MM.1S (cell line): ENCODE data around the gene ZNF598.

Experiments
- DNase-seq: peaks from one replicate; pipeline ENCODE4 v3.0.0-alpha.2; 2015
- H2AFZ ChIP-seq: fragments of 300-600 bp; sonication (generic); 2 replicates; pipeline ENCODE4 v1.6.0; 2016; ENCODE audit warnings: antibody characterized with exemption, low read length
- H3F3A ChIP-seq: fragments of 300-600 bp; sonication (generic); 2 replicates; pipeline ENCODE4 v1.6.1; 2016; ENCODE audit warnings: mild to moderate bottlenecking, antibody characterized with exemption, low read length, moderate library complexity, mixed read lengths; ENCODE audit not compliant: insufficient read depth
- H3K27ac ChIP-seq: fragments of 300-600 bp; sonication (generic); 2 replicates; pipeline ENCODE4 v1.5.1; 2016; ENCODE audit warnings: mild to moderate bottlenecking, low read length
- H3K27me3 ChIP-seq: fragments of 300-600 bp; sonication (generic); replicated peaks from 2 replicates; pipeline ENCODE4 v1.6.0; 2016; ENCODE audit warnings: low read length; ENCODE audit not compliant: insufficient read depth
- H3K36me3 ChIP-seq: fragments of 300-600 bp; sonication (generic); replicated peaks from 2 replicates; pipeline ENCODE4 v1.6.1; 2016; ENCODE audit warnings: mild to moderate bottlenecking, low read length, mixed read lengths; ENCODE audit not compliant: insufficient read depth
- H3K4me1 ChIP-seq: fragments of 300-600 bp; sonication (generic); 2 replicates; pipeline ENCODE4 v1.6.1; 2016; ENCODE audit warnings: low read length, mixed read lengths
- H3K4me2 ChIP-seq: fragments of 300-600 bp; sonication (generic); 2 replicates; pipeline ENCODE4 v1.6.0; 2016; ENCODE audit warnings: low read depth, low read length
- H3K4me3 ChIP-seq: fragments of 300-600 bp; sonication (generic); 2 replicates; pipeline ENCODE4 v1.5.1; 2016; ENCODE audit warnings: low read length, mixed read lengths
- H3K79me2 ChIP-seq: fragments of 300-600 bp; sonication (generic); 2 replicates; pipeline ENCODE4 v1.6.1; 2016; ENCODE audit warnings: mixed run types, low read length, mixed read lengths
- H3K9ac ChIP-seq: fragments of 300-600 bp; sonication (generic); 2 replicates; pipeline ENCODE4 v1.6.1; 2016; ENCODE audit warnings: low read length, mixed read lengths
- H3K9me2 ChIP-seq: fragments of 300-600 bp; sonication (generic); replicated peaks from 2 replicates; pipeline ENCODE4 v1.6.1; 2016; ENCODE audit warnings: mild to moderate bottlenecking, low read length, mixed read lengths; ENCODE audit not compliant: insufficient read depth
- H3K9me3 ChIP-seq: fragments of 300-600 bp; sonication (generic); replicated peaks from 2 replicates; pipeline ENCODE4 v1.6.1; 2016; ENCODE audit warnings: mild to moderate bottlenecking, low read length, mixed read lengths; ENCODE audit not compliant: insufficient read depth
- H4K20me1 ChIP-seq: fragments of 300-600 bp; sonication (generic); 2 replicates; pipeline ENCODE4 v1.6.1; 2016; ENCODE audit warnings: mild to moderate bottlenecking, low read length, moderate library complexity, mixed read lengths; ENCODE audit not compliant: insufficient read depth
- CTCF ChIP-seq: fragments of 300-600 bp; sonication (generic); IDR thresholded peaks from 2 replicates; pipeline ENCODE4 v1.5.1; 2016; ENCODE audit warnings: antibody characterized with exemption, low read length, mixed read lengths
- EZH2 ChIP-seq: fragments of 300-600 bp; sonication (generic); optimal IDR thresholded peaks from 2 replicates; pipeline ENCODE3; 2017; ENCODE audit warnings: low read depth, mild to moderate bottlenecking, antibody characterized with exemption, low read length, mixed read lengths
- EZH2phosphoT487 ChIP-seq: fragments of 300-600 bp; sonication (generic); IDR thresholded peaks from 2 replicates; pipeline ENCODE4 v1.6.1; 2018; ENCODE audit warnings: antibody characterized with exemption, low read length

ZNF598 gene

GRCh38 chr16:2048116-2048543, 38.5 kb upstream of the ZNF598 start:
- Histone ChIP-seq H3K4me2 (peak overlapping the region; percentile 93), H3K4me1 (peaks cover 4% of the 10 kb centered on the region), H3K9me3 (no peaks in the 10 kb centered on the region), H3K27me3 (no peaks in the 10 kb centered on the region), H3K4me3 (peak overlapping the region; percentile 89), H3K79me2 (peaks cover 25% of the 10 kb centered on the region), H3F3A (no peaks in the 10 kb centered on the region), H2AFZ (peak overlapping the region; percentile 91), H3K9ac (peak overlapping the region; percentile 65; the same call in 1 of the 2 replicates), H3K27ac (no peak overlapping the region), H3K36me3 (no peaks in the 10 kb centered on the region), H3K9me2 (no peaks in the 10 kb centered on the region), H4K20me1 (no peaks in the 10 kb centered on the region)
- DNase-seq, result peak; percentile 21
- TF ChIP-seq EZH2, result no peak
- no peak for TF ChIP-seq EZH2phosphoT487
- no peak for TF ChIP-seq CTCF

- H4K20me1 ChIP-seq, result no peaks in the 10 kb centered on the region
- no peak within 1 kb of the TSS for H3K27ac ChIP-seq
- no peaks in the 10 kb centered on the region for H3K27me3 ChIP-seq
- H3K4me2 ChIP-seq, result peak within 1 kb of the TSS; percentile 93
- H3K9me2 ChIP-seq, result no peaks in the 10 kb centered on the region
- no peaks in the 10 kb centered on the region for H3K36me3 ChIP-seq
- peaks cover 4% of the 10 kb centered on the region for H3K4me1 ChIP-seq
- H2AFZ ChIP-seq, result peak within 1 kb of the TSS; percentile 91
- H3K79me2 ChIP-seq, result peaks cover 25% of the 10 kb centered on the region
- TF ChIP-seq EZH2phosphoT487 (no peak), CTCF (no peak; the same call in 1 of the 2 replicates), EZH2 (no peak)
- H3K9me3 ChIP-seq, result no peaks in the 10 kb centered on the region
- peak within 1 kb of the TSS; percentile 89 for H3K4me3 ChIP-seq
- H3K9ac ChIP-seq, result peak within 1 kb of the TSS; percentile 65; the same call in 1 of the 2 replicates
- DNase-seq, result peak; percentile 97
- no peaks in the 10 kb centered on the region for H3F3A ChIP-seq
These were observed 37.9 kb upstream of the ZNF598 start, which contains the start of the genes NTHL1 and TSC2 for GRCh38 chr16:2047330-2048115. Gene NTHL1 (minus strand): TSS chr16:2047834. CDS start chr16:2047823, 11 bp downstream. Gene TSC2 (plus strand): TSS chr16:2047985. CDS start chr16:2048616, 631 bp downstream.

- DNase-seq, result no peak
- H3K27me3 ChIP-seq, result no peaks in the 10 kb centered on the region
- no peaks in the 10 kb centered on the region for H4K20me1 ChIP-seq
- peaks cover 25% of the 10 kb centered on the region for H3K79me2 ChIP-seq
- peak overlapping the region; percentile 88 for H3K4me2 ChIP-seq
- H3K27ac ChIP-seq, result no peak overlapping the region
- no peaks in the 10 kb centered on the region for H3K9me3 ChIP-seq
- no peaks in the 10 kb centered on the region for H3F3A ChIP-seq
- peak overlapping the region; percentile 89 for H3K4me3 ChIP-seq
- H3K9ac ChIP-seq, result peak overlapping the region; percentile 65; the same call in 1 of the 2 replicates
- H3K9me2 ChIP-seq, result no peaks in the 10 kb centered on the region
- TF ChIP-seq EZH2phosphoT487, result no peak
- no peak for TF ChIP-seq CTCF
- no peak for TF ChIP-seq EZH2
- H3K4me1 ChIP-seq, result peaks cover 4% of the 10 kb centered on the region
- H3K36me3 ChIP-seq, result no peaks in the 10 kb centered on the region
- peak overlapping the region; percentile 88 for H2AFZ ChIP-seq
These were observed 37.3 kb upstream of the ZNF598 start for GRCh38 chr16:2046893-2047329.
